Fibroblast of the aortic adventitia (primary cell): Measurements from ENCODE around the gene HTR5A. TPM values are rescaled to one million over a fixed set of nuclear protein-coding genes. Genes with fewer than 3 reads are reported as not detected.

Source experiments
- DNase-seq: peaks from one replicate; pipeline ENCODE4 v3.0.0-alpha.2; 2010; ENCODE audit warnings: low read depth
- H3K4me3 ChIP-seq: 2 replicates; pipeline ENCODE4 v1.5.1; 2011; ENCODE audit warnings: low read depth, mild to moderate bottlenecking, control low read depth, low read length, moderate library complexity
- total RNA-seq: library from RNA; depleted of rRNA; stranded (reverse); fragments of >200 nt; gene quantifications from 2 replicates; pipeline ENCODE4 v1.2.3, GENCODE V29; 2012; ENCODE audit warnings: low replicate concordance
- TF ChIP-seq, protein P1 (sequence below): IDR thresholded peaks from 2 replicates; pipeline ENCODE4 v1.5.1; 2011; ENCODE audit warnings: mild to moderate bottlenecking, low read length, control low read depth, inconsistent platforms; ENCODE audit not compliant: insufficient read depth

Gene HTR5A
- total RNA-seq, 1 donor: not detected

DNA sequence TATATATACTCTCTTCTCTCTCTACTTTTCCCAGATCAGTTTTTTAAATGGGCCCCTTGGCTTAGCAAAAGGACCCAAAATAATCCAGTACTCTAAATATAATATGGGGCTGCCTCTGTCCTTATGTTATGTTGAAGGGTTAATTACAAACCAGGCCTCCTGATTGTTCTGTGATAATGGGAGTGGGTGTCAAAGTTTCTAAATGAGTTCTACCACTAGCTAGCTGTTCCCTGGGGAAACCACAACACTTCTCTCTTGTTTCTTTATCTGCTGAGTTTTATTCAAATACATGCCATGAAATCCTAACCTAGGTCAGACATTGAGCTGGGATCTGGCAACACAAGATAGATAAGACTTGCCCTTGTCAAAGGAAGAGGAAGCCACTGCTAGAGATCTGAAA lies 3.8 kb downstream of the HTR5A start:
- TF ChIP-seq, protein P1, sequence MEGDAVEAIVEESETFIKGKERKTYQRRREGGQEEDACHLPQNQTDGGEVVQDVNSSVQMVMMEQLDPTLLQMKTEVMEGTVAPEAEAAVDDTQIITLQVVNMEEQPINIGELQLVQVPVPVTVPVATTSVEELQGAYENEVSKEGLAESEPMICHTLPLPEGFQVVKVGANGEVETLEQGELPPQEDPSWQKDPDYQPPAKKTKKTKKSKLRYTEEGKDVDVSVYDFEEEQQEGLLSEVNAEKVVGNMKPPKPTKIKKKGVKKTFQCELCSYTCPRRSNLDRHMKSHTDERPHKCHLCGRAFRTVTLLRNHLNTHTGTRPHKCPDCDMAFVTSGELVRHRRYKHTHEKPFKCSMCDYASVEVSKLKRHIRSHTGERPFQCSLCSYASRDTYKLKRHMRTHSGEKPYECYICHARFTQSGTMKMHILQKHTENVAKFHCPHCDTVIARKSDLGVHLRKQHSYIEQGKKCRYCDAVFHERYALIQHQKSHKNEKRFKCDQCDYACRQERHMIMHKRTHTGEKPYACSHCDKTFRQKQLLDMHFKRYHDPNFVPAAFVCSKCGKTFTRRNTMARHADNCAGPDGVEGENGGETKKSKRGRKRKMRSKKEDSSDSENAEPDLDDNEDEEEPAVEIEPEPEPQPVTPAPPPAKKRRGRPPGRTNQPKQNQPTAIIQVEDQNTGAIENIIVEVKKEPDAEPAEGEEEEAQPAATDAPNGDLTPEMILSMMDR: no peak
- DNase-seq: no peak
- H3K4me3 ChIP-seq: no peak overlapping the region

DNA sequence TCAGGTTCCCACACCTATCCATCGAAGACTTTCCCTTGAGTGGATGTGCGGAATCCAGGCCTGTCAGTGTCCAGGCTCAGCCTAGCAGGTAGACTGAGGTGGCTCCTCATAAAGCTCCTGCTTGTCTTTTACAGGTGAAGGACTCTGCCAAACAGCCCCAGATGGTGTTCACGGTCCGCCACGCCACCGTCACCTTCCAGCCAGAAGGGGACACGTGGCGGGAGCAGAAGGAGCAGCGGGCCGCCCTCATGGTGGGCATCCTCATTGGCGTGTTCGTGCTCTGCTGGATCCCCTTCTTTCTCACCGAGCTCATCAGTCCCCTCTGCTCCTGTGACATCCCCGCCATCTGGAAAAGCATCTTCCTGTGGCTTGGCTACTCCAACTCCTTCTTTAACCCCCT lies 13.9 kb downstream of the HTR5A start:
- TF ChIP-seq, protein P1: no peak
- H3K4me3 ChIP-seq: no peak overlapping the region
- DNase-seq: no peak

DNA sequence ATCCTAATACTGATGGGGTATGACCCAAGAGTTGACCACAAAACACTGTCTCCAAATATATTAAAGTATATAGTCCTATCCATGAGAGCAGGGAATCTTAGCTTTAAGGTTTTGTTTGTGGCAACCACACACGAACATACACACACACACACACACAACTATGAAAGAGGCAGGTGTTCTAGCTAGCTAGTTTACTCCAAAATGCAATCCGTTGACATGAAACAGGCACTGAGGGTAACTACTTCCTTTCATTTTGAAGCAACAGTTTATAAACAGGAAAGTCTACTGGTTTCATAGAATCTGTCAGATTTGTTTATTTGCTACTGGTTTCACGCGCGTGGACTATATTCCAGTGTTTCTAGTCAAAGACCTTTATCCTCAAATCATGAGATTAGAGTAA lies 14.8 kb downstream of the HTR5A start:
- TF ChIP-seq, protein P1: no peak
- no peak overlapping the region for H3K4me3 ChIP-seq
- DNase-seq: no peak

DNA sequence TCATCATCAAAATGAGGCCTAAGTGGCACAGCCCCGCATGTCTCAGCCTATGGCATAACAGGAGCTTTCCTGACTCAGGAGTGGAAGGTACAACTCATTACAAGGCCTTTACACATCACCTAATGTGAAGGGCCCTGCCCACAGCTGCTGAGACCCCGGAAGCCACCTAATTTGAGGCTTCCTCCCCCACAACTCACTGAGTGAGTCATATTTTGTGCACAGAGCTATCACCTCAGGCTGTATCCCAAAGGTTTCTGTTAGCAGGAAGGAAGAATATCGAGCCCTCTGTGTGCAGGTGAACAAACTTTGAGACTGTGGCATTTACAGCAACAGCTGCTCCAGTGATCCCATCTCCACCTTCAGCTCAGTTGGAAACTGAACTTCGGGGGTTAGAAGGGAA lies 20.6 kb downstream of the HTR5A start:
- no peak for DNase-seq
- TF ChIP-seq, protein P1: no peak
- H3K4me3 ChIP-seq: no peak overlapping the region

DNA sequence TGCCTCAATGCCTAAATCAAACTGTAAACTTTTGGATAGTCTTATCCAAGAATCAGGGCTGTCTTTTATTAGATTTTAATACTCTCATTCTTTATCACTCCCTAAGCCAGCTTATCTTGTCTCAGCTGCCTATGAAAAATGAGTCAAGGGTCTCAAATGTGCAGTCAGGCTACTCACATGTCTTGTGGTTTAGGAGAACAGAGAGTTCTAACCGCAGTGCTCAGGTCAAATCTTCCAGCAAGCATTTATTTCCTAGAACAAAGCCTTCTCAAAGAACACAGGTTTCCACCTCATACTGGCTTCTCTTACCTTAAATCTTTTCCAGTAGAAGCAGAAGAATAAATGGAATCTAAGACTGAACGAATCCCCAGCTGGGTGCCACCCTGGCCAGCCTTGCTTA lies 23.5 kb downstream of the HTR5A start:
- no peak overlapping the region for H3K4me3 ChIP-seq
- DNase-seq: no peak
- TF ChIP-seq, protein P1: no peak

DNA sequence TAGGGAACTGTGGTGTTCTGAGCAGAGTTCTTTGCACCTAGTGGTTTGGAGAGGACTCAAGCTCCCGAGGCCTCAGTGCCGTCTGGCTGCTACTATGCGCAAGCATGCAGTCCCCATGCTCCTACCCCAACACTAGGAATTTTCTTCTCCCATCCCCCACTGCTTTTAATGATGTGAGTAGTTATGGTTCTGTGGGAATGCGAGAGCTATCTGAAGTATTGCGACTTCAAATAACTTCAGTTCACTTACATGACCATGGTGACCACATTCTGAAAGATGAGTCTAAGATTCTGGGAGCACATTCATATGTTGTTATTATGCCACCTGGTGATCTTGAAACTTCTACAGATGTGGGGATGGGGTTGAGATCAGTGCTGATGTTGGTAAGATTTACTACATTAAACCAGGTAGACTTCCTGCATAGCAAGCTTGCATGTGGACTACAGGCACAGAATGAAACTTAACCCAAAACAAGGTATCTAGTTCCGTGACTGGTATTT lies 24.6 kb downstream of the HTR5A start:
- TF ChIP-seq, protein P1: no peak
- DNase-seq: no peak
- no peak overlapping the region for H3K4me3 ChIP-seq

DNA sequence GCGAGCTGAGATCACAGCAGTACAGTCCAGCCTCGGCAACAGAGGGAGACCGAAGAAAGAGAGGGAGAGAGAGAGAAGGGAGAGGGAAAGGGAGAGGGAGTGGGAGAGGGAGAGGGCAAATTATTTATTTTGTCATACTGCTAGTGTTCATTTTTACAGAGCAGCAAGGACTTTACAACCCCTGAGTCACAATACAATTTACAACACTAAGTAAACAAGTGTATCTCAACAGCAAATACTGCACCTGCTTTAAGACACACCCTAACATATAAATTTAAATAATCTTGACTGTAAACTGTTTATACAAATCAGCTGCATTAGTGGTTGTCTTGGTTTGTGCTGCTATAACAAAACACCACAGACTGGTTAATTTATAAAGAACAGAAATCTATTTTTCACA lies 27.2 kb downstream of the HTR5A start:
- TF ChIP-seq, protein P1: no peak
- no peak for DNase-seq
- H3K4me3 ChIP-seq: no peak overlapping the region
